SK-N-MC (cell line): ENCODE data around the gene ABHD17A.

Source experiments
- EZH2 ChIP-seq: fragments of 200-600 bp; sonication (generic); IDR thresholded peaks from one replicate; pipeline ENCODE4 v1.6.1; 2017; ENCODE audit warnings: antibody characterized with exemption
- FOXP2 ChIP-seq: optimal IDR thresholded peaks from 2 replicates; pipeline ENCODE3; 2011; ENCODE audit warnings: mild to moderate bottlenecking, moderate library complexity; ENCODE audit not compliant: insufficient read depth; ENCODE audit errors: extremely low read length, control extremely low read depth
- POLR2AphosphoS5 ChIP-seq: IDR thresholded peaks from 2 replicates; pipeline ENCODE4 v1.6.1; 2012; ENCODE audit warnings: mild to moderate bottlenecking, low read depth, low read length, borderline replicate concordance

GRCh38 chr19:1907563-1908363 is 22.5 kb upstream of the ABHD17A start:
- TF ChIP-seq EZH2 (no peak), POLR2AphosphoS5 (no peak), FOXP2 (no peak)
